Activated CD4-positive, alpha-beta T cell treated with anti-CD3 and anti-CD28 coated beads for 4 hours (primary cell): ENCODE measurements around the gene FARP1.
"Not testable (repeated sequence)": the region's sequence is repeated elsewhere in the genome, so short reads cannot be mapped to it uniquely, and the experiment has no call there.

Experiments used
- DNase-seq, 2 donors: peaks; one replicate each; pipeline ENCODE4 v3.0.0-alpha.2; 2020

FARP1 gene

DNA sequence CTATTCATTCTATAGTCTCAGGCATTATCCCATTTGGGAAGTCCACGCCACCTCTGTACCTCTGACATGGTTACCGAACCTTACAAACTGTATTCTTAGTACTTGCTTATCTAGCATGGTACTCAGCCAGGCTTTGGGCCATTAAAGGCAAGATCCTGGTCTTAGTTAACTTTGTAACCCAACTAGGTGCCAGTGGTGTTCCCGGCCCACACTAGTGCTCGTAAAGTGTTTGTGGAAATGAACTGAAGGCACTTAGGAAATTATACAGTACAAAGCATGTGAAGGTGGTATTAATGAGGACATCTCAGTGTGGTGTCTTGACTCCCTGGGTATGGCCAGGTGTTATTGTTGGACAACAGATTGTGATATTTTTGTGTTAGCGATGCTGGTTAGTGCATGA is 122.0 kb downstream of the FARP1 start:
- DNase-seq = no peak

DNA sequence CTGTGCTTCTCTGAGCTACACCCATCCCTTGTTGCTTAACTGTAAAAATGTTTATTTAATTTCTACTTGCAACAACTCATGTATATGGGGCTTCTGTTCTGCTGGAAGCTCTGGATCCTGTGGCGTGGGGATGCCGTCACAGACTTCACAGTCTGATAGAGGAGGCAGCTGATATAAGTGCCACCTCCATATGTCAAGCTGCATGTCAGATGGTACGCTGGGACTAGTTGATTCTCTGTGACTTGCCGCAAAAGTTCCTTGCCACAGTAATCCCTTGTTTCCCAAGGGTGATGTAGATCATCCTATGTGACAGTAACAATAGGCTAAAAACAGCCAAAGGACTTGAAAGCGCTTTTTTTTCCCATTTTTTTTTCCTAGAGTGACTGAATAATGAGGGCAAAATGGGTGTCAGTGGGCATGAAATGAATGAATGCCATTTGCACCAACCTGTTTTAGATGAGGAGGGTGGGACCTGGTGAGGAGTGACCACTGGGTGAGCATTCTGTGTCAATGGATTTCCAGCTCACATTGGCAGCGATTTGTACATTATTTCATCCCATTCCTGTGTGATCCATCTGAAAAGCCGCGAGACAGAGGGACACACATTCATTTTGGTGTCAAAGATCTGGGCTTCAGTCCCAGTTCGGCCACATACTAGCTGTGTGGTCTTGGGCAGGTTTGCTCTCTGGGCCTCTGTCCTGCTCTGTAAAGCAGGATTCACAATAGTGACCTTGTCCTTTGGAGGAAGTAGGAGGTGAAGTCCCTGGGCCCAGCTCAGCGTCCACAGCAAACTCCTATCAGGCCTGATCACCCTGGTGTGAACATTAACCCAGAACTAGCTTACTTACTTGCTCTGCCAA is 123.0 kb downstream of the FARP1 start:
- DNase-seq = no peak

DNA sequence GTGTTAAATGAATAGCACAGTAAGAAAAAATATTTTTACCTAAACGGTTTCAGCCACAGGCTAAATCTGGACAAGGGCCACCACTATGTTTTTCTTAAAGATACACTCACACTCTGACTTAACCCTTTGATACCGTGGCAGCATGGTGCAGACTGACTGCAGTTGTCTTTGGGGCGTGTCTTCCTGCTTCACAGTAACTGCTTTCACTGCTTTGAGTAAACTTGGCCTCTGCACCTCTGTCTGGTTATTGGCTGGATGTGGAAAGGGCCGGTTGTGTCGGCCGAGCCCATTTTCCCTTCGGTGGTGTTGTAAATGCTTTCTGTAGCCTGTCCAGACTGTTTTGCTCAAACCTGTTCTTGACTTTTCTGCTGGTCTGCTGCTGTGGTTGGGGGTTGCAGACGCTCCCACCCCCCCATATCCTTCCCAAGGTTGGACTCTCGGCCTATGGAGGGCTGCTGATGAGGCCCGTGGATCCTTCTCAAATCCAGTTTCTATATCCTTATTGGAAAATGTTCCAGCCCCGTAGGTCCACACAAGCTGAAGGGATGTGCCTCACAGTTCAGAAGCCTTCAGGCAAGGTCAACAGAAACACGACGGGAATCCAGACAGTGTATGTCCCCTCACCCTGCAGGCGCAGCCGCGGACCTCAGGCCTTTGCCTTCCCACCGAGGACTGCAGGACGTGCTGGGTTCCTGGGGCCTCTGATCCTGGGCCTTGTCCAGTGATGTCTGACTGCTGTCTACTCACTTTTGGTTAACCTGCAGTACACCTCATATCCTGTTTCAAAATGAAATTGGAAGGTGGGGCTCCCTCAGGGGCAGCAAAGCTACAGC is 124.4 kb downstream of the FARP1 start:
- DNase-seq = no peak

DNA sequence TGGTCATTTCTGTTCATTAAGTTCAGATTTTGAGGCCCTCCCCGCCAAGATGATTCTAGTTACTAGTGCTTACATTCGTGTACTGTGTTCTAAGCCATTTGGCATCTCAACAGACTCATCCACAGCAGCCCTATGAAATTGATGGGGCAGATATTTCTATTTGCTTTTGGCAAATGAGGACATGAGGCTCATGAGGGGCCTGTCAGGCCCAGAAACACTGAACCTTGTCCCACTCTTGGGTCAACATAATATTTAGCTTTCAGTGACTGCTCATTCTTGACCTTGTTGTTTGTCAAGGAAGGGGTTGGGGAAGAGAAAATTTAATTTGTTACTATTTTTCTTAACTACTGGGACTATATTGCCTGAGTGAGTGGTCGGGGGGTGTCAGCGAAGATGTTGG is 126.5 kb downstream of the FARP1 start:
- DNase-seq = no peak

DNA sequence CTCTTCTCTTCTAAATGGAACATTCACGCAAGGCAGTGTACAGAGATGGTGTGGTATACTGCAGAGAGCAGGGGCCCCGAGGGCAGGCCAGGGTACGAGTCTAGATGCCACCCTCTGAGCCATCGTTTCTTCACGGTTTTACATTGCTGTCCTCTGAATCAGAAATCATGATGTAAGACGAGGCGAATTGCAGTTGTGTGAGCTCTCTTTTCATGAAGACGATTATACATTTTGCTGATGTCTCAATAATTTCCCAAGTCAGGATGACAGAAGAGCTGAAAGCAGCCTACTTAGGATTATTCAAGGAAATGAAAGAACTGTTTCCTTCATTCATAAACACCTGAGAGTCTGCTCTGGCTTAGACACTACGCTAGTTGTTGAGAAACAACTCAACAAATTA is 127.9 kb downstream of the FARP1 start:
- no peak for DNase-seq

DNA sequence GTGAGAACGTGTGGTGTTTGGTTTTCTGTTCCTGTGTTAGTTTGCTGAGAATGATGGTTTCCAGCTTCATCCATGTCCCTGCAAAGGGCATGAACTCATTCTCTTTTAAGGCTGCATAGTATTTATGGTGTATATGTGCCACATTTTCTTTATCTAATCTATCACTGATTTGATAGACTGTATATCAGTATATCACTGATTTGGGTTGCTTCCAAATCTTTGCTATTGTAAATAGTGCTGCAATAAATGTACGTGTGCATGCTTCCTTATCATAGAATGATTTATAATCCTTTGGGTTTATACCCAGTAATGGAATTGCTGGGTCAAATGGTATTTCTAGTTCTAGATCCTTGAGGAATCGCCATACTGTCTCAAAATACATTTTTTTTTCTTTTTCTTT is 128.8 kb downstream of the FARP1 start:
- not testable (repeated sequence) for DNase-seq

DNA sequence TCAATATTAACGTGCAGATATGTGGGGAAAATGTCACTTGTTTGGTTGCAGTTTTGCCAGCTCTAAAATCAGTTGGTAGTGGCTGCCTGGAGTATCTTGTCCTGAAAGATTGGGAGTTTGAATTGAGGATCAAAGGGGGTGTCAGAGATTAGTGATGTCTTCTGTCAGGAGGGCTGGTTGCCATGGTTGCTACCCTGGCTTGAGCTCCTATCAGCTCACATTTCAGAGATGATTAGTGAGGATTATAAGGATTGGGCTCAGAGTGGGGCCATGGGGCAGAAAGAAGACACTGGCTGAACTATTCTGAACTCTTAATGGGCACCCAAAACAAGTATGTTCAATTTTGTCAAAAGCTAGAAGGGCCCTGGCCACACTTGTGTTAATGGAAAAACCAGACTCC is 129.7 kb downstream of the FARP1 start:
- no peak for DNase-seq

DNA sequence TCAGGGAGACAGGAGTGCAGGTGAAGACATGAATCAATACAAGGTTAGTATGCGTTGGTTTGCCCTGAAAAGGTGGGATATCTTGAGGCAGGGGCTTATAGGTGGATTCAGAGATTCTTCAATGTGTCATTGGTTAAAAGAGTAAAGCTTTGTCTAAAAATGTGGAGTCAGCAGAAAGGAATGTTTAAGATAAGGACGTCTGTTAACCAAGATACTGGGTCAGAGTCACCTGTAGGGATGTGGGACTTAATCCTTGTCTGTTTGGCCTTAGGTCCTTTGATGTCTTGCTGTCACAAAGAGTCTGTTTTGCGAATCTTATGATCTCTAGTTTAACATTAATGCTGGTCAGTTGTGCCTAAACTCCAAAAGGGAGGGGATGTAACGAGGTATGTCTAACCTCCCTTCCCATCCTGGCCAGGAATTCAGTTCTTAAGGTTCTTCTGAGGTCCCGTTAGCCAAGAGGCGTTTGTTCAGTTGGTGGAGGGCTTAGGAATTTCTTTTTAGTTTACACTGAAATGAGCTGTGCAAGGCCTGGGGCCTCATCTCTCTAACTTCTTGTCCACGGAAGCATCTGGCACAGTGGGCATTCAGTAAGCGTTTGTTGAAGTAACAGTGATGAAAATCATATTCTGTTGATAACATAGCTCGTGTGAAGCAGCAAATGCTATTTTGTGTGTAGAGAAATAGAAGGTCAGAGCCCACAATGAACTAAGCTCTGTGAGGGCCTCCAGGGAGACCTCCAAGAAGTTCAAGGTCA is 130.4 kb downstream of the FARP1 start:
- DNase-seq = no peak

DNA sequence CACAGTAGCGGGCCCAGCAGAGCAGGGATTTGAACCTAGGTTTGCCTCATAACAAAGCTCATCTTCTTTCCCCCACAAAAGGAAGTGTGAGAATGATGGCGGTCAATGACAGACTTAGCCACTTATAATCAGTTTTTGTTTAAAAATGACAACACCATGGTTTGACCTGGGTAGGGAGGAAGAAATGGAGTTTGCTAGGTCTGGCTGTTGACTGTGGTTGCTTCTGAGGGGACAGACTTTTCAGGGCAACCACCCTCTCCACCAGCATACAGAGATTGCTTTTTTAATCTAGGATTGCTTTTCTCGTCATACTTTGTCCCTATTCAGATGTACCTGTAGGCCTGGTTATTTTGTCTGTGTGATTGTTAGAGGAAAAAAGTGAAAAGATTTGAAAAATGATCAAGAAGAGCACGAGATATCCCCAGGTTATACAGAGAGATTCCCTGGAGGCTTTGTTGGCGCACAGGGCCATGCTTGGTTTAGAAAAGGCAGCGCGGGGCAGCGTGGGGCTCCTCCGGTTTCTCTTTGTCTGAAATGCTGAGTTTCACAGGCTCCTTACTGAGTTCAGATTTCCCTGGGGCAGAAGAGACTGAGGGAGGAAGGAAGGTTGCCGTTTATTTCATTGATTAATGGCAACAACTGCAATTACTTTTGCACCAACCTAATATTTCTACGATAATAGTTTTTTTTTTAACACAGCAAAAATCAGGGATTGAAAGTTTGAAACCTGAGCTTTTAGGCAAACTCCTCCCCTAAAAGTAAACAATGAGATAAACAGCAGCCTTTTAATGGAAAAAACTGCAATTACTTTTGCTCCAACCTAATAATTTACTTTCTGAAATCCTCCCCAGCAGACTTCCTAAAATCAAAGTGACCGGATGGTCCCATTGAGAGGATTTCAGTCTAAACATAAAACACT is 131.2 kb downstream of the FARP1 start:
- no peak for DNase-seq

DNA sequence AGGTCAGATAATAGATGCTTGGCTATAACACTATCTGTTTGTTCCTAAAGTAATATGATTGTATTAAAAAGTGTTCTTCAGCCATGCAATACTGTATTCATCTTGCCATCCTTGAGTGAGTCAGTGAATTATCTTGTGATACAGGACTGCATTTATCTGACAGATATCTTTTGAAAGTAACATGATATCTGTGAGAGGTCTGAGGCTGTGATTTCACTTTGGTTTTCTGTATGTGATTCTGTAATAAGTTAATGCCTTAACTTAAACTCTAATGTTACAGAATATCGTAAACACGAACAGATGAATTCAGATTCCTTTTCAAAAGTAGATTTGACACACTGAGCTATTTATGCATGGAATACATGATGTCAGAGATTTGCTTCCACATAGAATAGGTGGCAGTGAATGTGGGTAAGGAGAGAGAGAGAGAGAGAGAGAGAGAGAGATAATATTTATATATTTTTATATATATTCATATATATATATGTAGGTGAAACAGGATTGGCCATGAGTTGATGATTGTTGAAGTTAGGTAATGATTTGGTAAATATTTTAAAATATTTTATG is 132.1 kb downstream of the FARP1 start:
- DNase-seq = no peak

DNA sequence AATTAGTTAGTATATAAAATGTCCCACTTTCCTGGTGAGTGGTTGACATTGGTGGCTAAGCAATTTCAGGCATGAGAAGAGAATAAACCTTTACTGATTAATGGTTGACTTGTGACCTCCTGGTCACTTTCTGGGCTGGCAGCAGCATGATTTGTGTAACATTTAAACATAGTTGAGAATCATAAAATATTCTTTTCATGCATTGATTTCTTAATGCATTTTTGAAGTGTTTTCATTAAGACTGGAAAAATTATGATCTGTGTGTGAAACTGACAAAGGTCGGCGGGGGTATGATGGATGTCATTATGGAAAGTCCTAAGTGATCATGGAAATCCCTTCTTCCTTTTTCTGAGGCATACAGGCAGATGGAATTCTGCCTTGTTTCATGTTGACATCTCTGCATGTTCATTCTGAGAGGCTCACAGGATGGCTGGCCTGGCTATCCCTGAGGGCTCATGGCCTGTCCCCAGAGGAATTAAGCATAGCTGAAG is 132.8 kb downstream of the FARP1 start:
- no peak for DNase-seq

DNA sequence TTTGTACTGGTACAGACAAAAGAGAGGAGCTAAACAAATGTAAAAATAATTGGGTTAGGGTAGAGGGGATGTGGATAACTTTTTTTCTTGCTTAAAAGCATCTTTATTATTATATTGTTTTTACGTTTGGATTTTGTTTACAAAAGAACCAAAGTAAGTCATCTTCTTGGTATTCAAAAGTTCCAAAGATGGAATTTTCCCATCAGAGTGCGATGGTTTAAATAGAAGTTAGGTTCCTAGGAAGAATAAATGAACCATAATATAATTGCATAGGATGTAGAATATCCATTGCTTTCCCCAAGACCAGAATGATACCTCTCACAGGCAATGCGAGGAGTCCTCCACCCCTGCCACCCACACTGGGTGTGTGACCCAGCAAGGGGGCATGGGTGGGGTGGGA is 133.6 kb downstream of the FARP1 start:
- DNase-seq = no peak

DNA sequence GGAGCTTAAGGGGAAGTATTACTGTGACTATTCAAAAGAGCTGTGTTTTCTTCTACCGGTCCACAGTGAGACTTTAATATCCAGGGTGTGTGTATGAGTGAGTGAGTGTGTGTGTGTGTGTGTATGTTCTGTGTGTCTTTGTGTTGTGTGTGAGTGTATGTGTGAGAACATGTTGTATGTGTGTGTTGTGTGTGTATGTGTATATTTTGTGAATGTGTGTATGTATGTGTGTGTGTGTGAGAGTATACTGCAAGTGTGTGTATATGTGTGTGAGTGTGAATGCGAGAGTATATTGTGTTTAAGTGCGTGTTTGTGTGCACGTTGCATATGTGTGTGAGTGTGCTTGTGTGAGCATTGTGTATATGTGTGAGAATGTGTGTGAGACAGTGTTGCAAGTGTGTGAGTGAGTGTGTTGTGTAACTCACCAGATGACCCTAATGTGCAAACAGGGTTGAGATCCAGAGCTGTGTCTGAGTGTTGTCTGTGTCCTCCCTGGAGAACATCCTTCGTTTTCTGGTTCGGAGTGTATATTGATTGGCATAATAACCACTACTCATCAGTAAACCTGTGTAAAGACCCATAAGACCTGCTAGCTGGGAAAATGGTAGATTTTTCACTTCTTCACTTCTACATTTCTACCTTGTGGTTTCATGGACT is 135.3 kb downstream of the FARP1 start:
- DNase-seq = no peak

DNA sequence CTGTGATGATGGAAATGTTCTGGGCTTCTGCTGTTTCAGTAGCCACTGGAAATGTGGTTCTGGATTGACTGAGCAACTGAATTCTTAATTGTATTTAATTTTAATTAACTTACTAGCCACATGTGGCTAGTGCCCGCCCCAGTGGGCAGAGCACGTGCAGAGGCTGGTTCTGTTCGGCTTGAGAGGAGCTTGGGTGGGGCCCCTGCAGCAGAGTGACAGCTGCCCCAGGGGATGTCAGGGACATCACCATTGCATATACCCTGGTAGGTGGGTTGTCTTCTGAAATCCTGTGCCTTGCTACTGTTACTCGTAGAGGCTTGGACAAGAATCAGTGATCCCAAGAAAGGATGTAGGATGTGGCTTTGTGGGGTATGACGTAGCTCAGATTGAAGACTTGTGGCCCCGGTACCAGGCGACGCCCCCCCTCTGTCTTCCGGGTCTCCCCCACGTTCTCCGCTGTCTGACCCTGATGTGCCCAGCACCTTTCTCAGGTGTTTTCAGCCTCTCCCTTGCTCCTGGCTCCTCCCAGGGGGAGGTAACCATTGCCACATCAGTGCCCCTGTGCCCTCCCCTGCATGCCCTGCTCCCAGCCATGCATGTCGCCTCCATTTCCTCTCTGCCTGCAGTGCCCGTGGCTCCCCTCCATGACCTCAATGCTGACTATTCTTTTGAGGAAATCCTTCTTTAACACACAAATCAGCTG is 136.7 kb downstream of the FARP1 start:
- no peak for DNase-seq

DNA sequence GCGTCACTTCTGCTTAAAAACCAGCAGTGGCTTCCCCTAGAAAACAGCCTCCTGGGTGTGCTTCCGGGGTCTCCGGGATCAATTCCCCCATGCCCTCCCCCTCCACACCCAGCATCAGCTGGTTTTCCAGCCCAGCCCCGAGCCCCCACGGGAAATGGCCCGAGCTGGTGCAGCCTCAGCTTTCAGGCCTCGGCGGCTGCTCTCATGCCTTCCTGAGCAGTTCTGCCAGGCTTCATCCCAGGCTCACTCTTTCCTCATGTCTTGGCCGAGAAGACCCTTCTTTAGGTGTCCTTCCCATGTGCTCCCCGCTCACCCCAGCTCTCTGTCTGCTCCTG is 137.2 kb downstream of the FARP1 start:
- DNase-seq = no peak

DNA sequence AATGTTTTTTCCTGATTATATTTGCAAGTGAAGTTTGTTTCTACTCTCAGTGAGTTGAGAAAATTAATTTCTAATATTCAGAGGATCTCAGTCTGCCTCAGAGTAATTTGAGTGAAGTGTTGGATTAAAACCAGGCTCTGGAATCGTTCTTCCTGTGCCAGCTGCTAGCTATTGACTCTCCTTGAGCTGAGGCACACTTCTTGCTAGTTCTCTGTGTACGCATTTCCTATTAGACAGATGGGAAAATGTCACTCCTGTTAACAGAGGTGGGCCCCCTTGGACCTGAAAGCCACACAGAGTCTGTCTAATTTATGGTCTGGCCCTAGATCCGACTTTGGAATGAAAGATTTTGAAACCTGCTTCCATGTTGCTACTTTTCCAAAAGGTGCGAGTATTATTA is 141.8 kb downstream of the FARP1 start:
- no peak for DNase-seq

DNA sequence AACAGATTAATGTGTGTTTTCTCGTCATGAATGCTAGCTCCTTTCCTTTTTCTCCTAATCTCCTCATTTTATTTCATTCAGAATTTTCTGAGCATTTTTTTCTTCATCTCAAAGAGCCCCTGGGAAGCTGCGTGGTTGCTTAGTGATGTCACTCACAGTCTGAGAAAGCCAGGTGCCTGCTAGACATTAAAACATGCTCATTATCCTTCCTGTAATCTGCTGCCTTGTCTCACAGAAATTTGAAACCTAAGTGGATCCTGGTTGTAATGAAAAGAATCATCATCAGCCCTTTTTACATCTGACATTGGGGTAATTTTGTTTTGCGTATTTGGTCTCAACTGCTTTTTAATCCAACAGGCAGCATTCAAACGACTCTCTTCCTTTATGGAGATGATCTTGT is 142.4 kb downstream of the FARP1 start:
- no peak for DNase-seq

DNA sequence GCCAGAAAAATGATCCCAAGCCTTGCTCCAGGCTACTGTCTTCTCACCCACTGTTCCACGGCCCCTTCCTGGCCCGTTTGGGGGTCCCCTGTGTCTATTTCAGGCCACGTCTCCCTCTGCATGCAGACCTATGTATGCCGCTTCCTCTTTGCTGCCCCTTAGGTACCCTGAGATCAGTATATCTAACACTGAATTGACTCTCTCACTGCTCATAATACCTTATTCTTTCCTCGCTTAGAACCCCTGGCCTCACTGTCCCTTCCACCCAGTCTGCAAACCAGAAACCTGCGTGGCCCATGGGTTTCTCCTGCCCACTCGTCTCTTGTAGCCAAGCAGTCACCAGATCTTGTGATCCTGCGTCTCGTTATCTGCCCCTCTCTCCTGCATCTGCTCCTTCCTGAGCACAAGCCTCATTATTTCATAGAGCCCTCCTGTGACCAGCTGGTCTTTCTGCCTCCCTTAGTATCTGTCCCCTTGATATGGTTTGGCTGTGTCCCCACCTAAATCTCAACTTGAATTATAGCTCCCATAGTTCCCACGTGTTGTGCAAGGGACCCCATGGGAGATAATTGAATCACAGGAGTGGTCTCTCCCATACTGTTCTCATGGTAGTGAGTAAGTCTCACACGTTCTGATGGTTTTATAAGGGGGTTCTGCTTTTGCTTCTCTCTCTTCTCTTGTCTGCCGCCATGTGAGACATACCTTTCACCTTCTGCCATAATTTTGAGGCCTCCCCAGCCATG is 143.1 kb downstream of the FARP1 start:
- DNase-seq = no peak

DNA sequence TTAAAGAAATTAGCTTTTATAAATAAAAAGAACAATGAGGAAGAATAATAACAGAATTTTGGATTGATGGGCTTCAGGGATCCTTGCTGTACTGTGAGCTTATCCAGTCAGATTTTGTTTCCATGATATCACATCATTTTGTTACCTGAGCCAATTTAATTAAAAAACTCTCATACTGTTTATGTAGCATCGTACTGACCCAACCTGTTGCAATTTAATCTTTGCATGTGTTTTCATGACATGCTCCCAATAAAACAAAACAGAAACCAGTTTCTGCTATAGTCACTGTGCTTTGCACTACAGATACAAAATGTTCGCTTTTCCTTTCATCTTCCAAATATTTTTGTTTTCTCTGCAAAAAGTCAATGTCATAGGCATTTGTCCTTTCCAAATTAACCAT is 143.9 kb downstream of the FARP1 start:
- no peak for DNase-seq

DNA sequence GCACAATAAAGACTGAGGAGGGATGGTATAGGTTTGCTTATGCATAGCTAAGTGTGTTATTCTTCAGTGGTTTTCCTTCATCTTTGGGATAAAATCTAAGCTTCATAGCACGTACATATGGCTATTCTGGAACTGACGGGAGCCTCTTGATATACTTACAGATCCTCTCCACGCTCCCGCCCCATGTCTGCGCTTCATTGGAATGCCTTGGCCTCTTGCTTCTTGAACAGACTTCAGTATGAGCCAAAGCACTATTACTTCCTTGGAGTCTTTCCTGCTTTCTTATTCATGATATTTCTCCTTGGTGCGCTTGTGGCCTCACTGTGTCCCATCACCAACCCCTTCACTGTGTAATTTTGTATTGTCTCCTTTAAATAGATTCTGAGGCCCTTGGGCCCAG is 145.3 kb downstream of the FARP1 start:
- DNase-seq = no peak
